ENCODE data around the gene PRDM16. TPM values are rescaled to one million over a fixed set of nuclear protein-coding genes. Genes with fewer than 3 reads are reported as not detected.

PRDM16 gene
- total RNA-seq, 1 experiment from 2014 or later, result 5.3 TPM

- Mint-ChIP-seq H3K4me1 (ENCODE audit: low read depth, unreplicated experiment) (no peaks in the 10 kb centered on the region), H3K27ac (ENCODE audit: unreplicated experiment) (no peak overlapping the region), H3K27me3 (ENCODE audit: insufficient read depth, unreplicated experiment) (no peaks in the 10 kb centered on the region), H3K36me3 (ENCODE audit: insufficient read depth, unreplicated experiment) (no peaks in the 10 kb centered on the region), H3K4me3 (ENCODE audit: unreplicated experiment) (no peak overlapping the region), H3K9me3 (ENCODE audit: unreplicated experiment) (no peaks in the 10 kb centered on the region)
- Histone ChIP-seq H3K9me3 (no peaks in the 10 kb centered on the region), H3K4me3 (ENCODE audit: low read depth, low read length) (no peak overlapping the region), H3K27me3 (replicated peaks; ENCODE audit: control insufficient read depth, insufficient read depth, low read length) (no peaks in the 10 kb centered on the region), H3K36me3 (ENCODE audit: control insufficient read depth, insufficient read depth, low read length) (no peaks in the 10 kb centered on the region), H3K4me1 (peaks cover 7% of the 10 kb centered on the region; the same call in 1 of the 2 replicates)
- ChIA-PET POLR2A (no interaction called here), CTCF (no interaction called here)
- TF ChIP-seq CTCF (IDR thresholded peaks at IDR 0.05; ENCODE audit: insufficient read depth in 1 of 2, low read depth in 1 of 2, low read length in 1 of 2, severe bottlenecking in 1 of 2, unreplicated experiment in 1 of 2), result no peak
- BruUV-seq (replicated peaks), result no TSS peak
- intact Hi-C loops (cut with micrococcal nuclease; ENCODE audit: unreplicated experiment), result no loop called here
- no peak for DNase-seq
These were observed 158.3 kb downstream of the PRDM16 start for GRCh38 chr1:3227351-3227704.

GRCh38 chr1:3227893-3228292, 158.9 kb downstream of the PRDM16 start:
- no peaks in the 10 kb centered on the region for H3K9me3 ChIP-seq
- H3K9me3 Mint-ChIP-seq (ENCODE audit: unreplicated experiment), result no peaks in the 10 kb centered on the region
- no peak overlapping the region for H3K4me3 Mint-ChIP-seq (ENCODE audit: unreplicated experiment)
- no TSS peak for BruUV-seq (replicated peaks)
- peaks cover 3% of the 10 kb centered on the region; the same call in 1 of the 2 replicates for H3K4me1 ChIP-seq
- ChIA-PET POLR2A (no interaction called here), CTCF (interaction anchor here (0.5 kb wide), 1 partner anchor 397 kb away, joined by 4 read pairs; no protein-coding TSS in a partner anchor)
- H3K4me1 Mint-ChIP-seq (ENCODE audit: low read depth, unreplicated experiment), result no peaks in the 10 kb centered on the region
- no peaks in the 10 kb centered on the region for H3K36me3 Mint-ChIP-seq (ENCODE audit: insufficient read depth, unreplicated experiment)
- no peaks in the 10 kb centered on the region for H3K27me3 ChIP-seq (replicated peaks; ENCODE audit: control insufficient read depth, insufficient read depth, low read length)
- TF ChIP-seq CTCF (IDR thresholded peaks at IDR 0.05; ENCODE audit: insufficient read depth in 1 of 2, low read depth in 1 of 2, low read length in 1 of 2, severe bottlenecking in 1 of 2, unreplicated experiment in 1 of 2), result no peak
- H3K36me3 ChIP-seq (ENCODE audit: control insufficient read depth, insufficient read depth, low read length), result no peaks in the 10 kb centered on the region
- no peak overlapping the region for H3K4me3 ChIP-seq (ENCODE audit: low read depth, low read length)
- intact Hi-C loops (cut with micrococcal nuclease; ENCODE audit: unreplicated experiment), result no loop called here
- H3K27me3 Mint-ChIP-seq (ENCODE audit: insufficient read depth, unreplicated experiment), result no peaks in the 10 kb centered on the region
- no peak for DNase-seq
- H3K27ac Mint-ChIP-seq (ENCODE audit: unreplicated experiment), result no peak overlapping the region

GRCh38 chr1:3229081-3229725, 160.2 kb downstream of the PRDM16 start:
- Mint-ChIP-seq H3K27ac (ENCODE audit: unreplicated experiment) (no peak overlapping the region), H3K27me3 (ENCODE audit: insufficient read depth, unreplicated experiment) (no peaks in the 10 kb centered on the region), H3K9me3 (ENCODE audit: unreplicated experiment) (no peaks in the 10 kb centered on the region), H3K4me3 (ENCODE audit: unreplicated experiment) (no peak overlapping the region), H3K4me1 (ENCODE audit: low read depth, unreplicated experiment) (no peaks in the 10 kb centered on the region), H3K36me3 (ENCODE audit: insufficient read depth, unreplicated experiment) (no peaks in the 10 kb centered on the region)
- DNase-seq, result no peak
- intact Hi-C loops (cut with micrococcal nuclease; ENCODE audit: unreplicated experiment), result no loop called here
- ChIA-PET CTCF (no interaction called here), POLR2A (no interaction called here)
- H3K9me3 ChIP-seq, result no peaks in the 10 kb centered on the region
- H3K36me3 ChIP-seq (ENCODE audit: control insufficient read depth, insufficient read depth, low read length), result no peaks in the 10 kb centered on the region
- no peak for TF ChIP-seq CTCF (IDR thresholded peaks at IDR 0.05; ENCODE audit: insufficient read depth in 1 of 2, low read depth in 1 of 2, low read length in 1 of 2, severe bottlenecking in 1 of 2, unreplicated experiment in 1 of 2)
- no TSS peak for BruUV-seq (replicated peaks)
- H3K4me1 ChIP-seq, result no peaks in the 10 kb centered on the region
- no peak overlapping the region for H3K4me3 ChIP-seq (ENCODE audit: low read depth, low read length)
- no peaks in the 10 kb centered on the region for H3K27me3 ChIP-seq (replicated peaks; ENCODE audit: control insufficient read depth, insufficient read depth, low read length)
